Hematopoietic multipotent progenitor cell treated with erythropoietin and hydrocortisone succinate and interleukin-3 and kit ligand, for 4 days (in vitro differentiated cells): ENCODE results near the gene TUT4.

Experiments
- DNase-seq: peaks from one replicate; pipeline ENCODE4 v3.0.0-alpha.2; 2015

Gene TUT4

GRCh38 chr1:52403566-52404115, 149.3 kb downstream of the TUT4 start:
- peak; percentile 95 for DNase-seq

- DNase-seq: no peak
These were observed 150.0 kb downstream of the TUT4 start for GRCh38 chr1:52402860-52403240.

GRCh38 chr1:52400131-52400530, 152.8 kb downstream of the TUT4 start:
- peak; percentile 18 for DNase-seq

GRCh38 chr1:52399629-52400028, 153.3 kb downstream of the TUT4 start:
- no peak for DNase-seq

- no peak for DNase-seq
These were observed 159.7 kb downstream of the TUT4 start for GRCh38 chr1:52393174-52393573.

- no peak for DNase-seq
These were observed 166.4 kb downstream of the TUT4 start for GRCh38 chr1:52386458-52386857.

GRCh38 chr1:52385376-52385775, 167.5 kb downstream of the TUT4 start:
- no peak for DNase-seq
